ELF-1 (cell line): Measurements from ENCODE around the gene CYP1A2.
A peak's percentile ranks its signal among the peaks of the same experiment; 100 is the strongest.
"Not testable (repeated sequence)": the region's sequence is repeated elsewhere in the genome, so short reads cannot be mapped to it uniquely, and the experiment has no call there.

Source experiments
- DNase-seq: peaks from one replicate; pipeline ENCODE4 v3.0.0-alpha.2; 2016; ENCODE audit warnings: low read depth, low spot score

CYP1A2 gene

GRCh38 chr15:74748322-74748946 lies at the start of gene CYP1A2:
Gene CYP1A2, plus strand, starts transcription at chr15:74748845. Its CDS starts 894 bp downstream, at chr15:74749739.
- DNase-seq = no peak

GRCh38 chr15:74709011-74709410 lies 39.6 kb upstream of the CYP1A2 start:
- DNase-seq = no peak

GRCh38 chr15:74709892-74710291 lies 38.8 kb upstream of the CYP1A2 start:
- no peak for DNase-seq

- no peak for DNase-seq
Measured at GRCh38 chr15:74710319-74711094, 38.1 kb upstream of the CYP1A2 start.

GRCh38 chr15:74712311-74712710 lies 36.3 kb upstream of the CYP1A2 start:
- DNase-seq = no peak

GRCh38 chr15:74716651-74717050 lies 32.0 kb upstream of the CYP1A2 start:
- no peak for DNase-seq

- DNase-seq = no peak
Measured at GRCh38 chr15:74722591-74722990, 26.1 kb upstream of the CYP1A2 start.

GRCh38 chr15:74723187-74723586 lies 25.5 kb upstream of the CYP1A2 start:
- no peak for DNase-seq

- peak; percentile 74 for DNase-seq
Measured at GRCh38 chr15:74723754-74724334, 24.8 kb upstream of the CYP1A2 start.

GRCh38 chr15:74724570-74725224 lies 23.9 kb upstream of the CYP1A2 start:
- no peak for DNase-seq

GRCh38 chr15:74725225-74725774 lies 23.3 kb upstream of the CYP1A2 start, which contains the start of gene CYP1A1:
Gene CYP1A1, minus strand, starts transcription at chr15:74725528. Its CDS starts 2,431 bp downstream, at chr15:74723097.
- no peak for DNase-seq

GRCh38 chr15:74725845-74726773 lies 22.5 kb upstream of the CYP1A2 start:
- DNase-seq = peak; percentile 55

GRCh38 chr15:74726774-74727164 lies 21.9 kb upstream of the CYP1A2 start:
- no peak for DNase-seq

- no peak for DNase-seq
Measured at GRCh38 chr15:74727727-74728126, 20.9 kb upstream of the CYP1A2 start.

GRCh38 chr15:74728699-74729098 lies 19.9 kb upstream of the CYP1A2 start:
- DNase-seq = not testable (repeated sequence)

GRCh38 chr15:74729372-74729771 lies 19.3 kb upstream of the CYP1A2 start:
- DNase-seq = not testable (repeated sequence)

- DNase-seq = no peak
Measured at GRCh38 chr15:74730619-74731316, 17.9 kb upstream of the CYP1A2 start.

- no peak for DNase-seq
Measured at GRCh38 chr15:74732846-74733245, 15.8 kb upstream of the CYP1A2 start.

- no peak for DNase-seq
Measured at GRCh38 chr15:74733269-74733668, 15.4 kb upstream of the CYP1A2 start.

- no peak for DNase-seq
Measured at GRCh38 chr15:74735305-74735704, 13.3 kb upstream of the CYP1A2 start.
